Neural crest cell (in vitro differentiated cells): Measurements from ENCODE around the gene HK2. TPM values are rescaled to one million over a fixed set of nuclear protein-coding genes. Genes with fewer than 3 reads are reported as not detected.

Source experiments
- DNase-seq: peaks from one replicate; pipeline ENCODE4 v3.0.0; 2021; ENCODE audit warnings: low read depth, mixed read lengths, low spot score
- H3K27ac Mint-ChIP-seq: one replicate; pipeline ENCODE4 v1.8.0; 2021; ENCODE audit warnings: mild to moderate bottlenecking, mixed read lengths; ENCODE audit not compliant: unreplicated experiment
- H3K27me3 Mint-ChIP-seq: 2 replicates; pipeline ENCODE4 v1.8.0; 2021; ENCODE audit warnings: low read depth, mild to moderate bottlenecking, mixed read lengths
- H3K36me3 Mint-ChIP-seq: 2 replicates; pipeline ENCODE4 v1.8.0; 2021; ENCODE audit warnings: low read depth, mild to moderate bottlenecking, mixed read lengths
- H3K4me1 Mint-ChIP-seq: 2 replicates; pipeline ENCODE4 v1.8.0; 2021; ENCODE audit warnings: mixed read lengths
- H3K4me3 Mint-ChIP-seq: one replicate; pipeline ENCODE4 v1.8.0; 2021; ENCODE audit warnings: mild to moderate bottlenecking, mixed read lengths
- H3K9me3 Mint-ChIP-seq: 2 replicates; pipeline ENCODE4 v1.8.0; 2021; ENCODE audit warnings: mixed read lengths
- total RNA-seq: library from RNA; stranded (reverse); gene quantifications from 2 replicates; pipeline ENCODE4 v1.2.1, GENCODE V29; 2021
- TF ChIP-seq, protein P1 (sequence below): fragments of 200-600 bp; sonication (generic); conservative IDR thresholded peaks from 2 replicates; pipeline ENCODE4 v1.5.0; 2021; ENCODE audit warnings: antibody characterized with exemption, mild to moderate bottlenecking

The HK2 gene
- total RNA-seq, 1 donor from 2014 or later, result 40.1 TPM

DNA sequence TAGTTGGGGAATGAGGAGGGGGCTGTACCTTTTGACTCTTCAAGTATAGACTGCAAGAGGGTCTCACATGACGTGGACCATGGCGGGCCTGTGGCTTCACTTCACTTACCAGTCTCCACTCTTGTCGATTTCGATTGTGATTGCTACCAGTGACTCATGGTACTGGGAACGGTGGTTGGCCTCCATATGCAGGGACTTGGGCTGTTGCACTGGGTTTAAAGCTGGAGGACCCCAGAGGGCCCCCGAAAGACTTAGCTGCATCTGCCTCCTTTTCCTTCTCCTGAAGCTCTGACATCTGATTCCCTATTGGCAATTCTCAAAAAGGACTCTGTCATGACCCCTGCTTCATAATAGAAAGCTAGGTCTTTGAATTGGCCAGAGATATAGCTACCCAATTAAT lies 43.4 kb downstream of the HK2 start:
- no peak overlapping the region for H3K4me3 Mint-ChIP-seq
- TF ChIP-seq, protein P1, sequence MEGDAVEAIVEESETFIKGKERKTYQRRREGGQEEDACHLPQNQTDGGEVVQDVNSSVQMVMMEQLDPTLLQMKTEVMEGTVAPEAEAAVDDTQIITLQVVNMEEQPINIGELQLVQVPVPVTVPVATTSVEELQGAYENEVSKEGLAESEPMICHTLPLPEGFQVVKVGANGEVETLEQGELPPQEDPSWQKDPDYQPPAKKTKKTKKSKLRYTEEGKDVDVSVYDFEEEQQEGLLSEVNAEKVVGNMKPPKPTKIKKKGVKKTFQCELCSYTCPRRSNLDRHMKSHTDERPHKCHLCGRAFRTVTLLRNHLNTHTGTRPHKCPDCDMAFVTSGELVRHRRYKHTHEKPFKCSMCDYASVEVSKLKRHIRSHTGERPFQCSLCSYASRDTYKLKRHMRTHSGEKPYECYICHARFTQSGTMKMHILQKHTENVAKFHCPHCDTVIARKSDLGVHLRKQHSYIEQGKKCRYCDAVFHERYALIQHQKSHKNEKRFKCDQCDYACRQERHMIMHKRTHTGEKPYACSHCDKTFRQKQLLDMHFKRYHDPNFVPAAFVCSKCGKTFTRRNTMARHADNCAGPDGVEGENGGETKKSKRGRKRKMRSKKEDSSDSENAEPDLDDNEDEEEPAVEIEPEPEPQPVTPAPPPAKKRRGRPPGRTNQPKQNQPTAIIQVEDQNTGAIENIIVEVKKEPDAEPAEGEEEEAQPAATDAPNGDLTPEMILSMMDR, result no peak
- peaks cover 4% of the 10 kb centered on the region for H3K4me1 Mint-ChIP-seq
- no peak for DNase-seq
- H3K27me3 Mint-ChIP-seq, result no peaks in the 10 kb centered on the region
- H3K9me3 Mint-ChIP-seq, result no peaks in the 10 kb centered on the region
- no peak overlapping the region for H3K27ac Mint-ChIP-seq
- H3K36me3 Mint-ChIP-seq, result peaks cover 15% of the 10 kb centered on the region

DNA sequence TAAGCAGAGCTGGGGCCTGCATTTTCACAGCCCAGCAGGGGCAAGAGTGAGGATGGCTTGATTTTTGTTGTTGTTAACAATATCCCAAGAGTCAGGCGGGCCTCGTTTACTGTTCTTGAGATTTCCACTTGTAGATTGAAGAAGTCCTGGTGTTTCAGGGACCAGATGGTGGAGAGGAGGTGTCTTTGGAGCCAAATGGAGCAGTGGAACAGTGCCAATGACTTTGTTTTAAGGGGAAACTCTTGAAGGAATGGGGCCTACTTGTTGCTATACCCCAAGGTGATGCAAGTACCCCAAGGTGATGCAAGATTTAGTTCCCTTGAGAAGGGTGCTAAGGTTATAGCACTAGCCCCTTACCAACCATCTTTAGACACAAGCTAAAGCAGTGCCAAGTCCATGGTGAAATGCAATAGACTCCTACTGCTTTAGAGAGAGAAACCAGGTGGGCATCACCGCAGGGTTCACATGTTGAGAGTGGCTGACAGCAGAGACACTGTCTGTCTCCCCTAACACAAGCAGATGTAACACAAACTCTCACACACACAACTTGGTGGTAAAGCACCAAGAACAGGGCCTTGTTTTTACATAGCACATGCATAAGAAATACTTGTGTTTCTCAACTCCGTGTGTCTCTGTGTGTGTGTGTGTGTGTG lies 44.0 kb downstream of the HK2 start:
- TF ChIP-seq, protein P1, result no peak
- H3K36me3 Mint-ChIP-seq, result peaks cover 15% of the 10 kb centered on the region
- no peak for DNase-seq
- peaks cover 4% of the 10 kb centered on the region for H3K4me1 Mint-ChIP-seq
- no peak overlapping the region for H3K27ac Mint-ChIP-seq
- no peaks in the 10 kb centered on the region for H3K27me3 Mint-ChIP-seq
- no peak overlapping the region for H3K4me3 Mint-ChIP-seq
- H3K9me3 Mint-ChIP-seq, result no peaks in the 10 kb centered on the region

DNA sequence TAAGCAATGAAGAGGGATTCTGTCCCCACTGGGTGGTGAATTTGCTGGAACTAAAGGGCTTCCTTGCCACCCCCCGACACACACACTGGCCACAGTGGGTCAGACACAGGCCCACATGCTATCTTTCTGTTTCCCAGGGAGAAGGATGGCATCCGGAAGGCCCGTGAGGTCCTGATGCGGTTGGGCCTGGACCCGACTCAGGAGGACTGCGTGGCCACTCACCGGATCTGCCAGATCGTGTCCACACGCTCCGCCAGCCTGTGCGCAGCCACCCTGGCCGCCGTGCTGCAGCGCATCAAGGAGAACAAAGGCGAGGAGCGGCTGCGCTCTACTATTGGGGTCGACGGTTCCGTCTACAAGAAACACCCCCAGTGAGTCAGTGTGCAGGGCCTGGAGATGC lies 44.6 kb downstream of the HK2 start:
- H3K36me3 Mint-ChIP-seq, result peaks cover 15% of the 10 kb centered on the region

DNA sequence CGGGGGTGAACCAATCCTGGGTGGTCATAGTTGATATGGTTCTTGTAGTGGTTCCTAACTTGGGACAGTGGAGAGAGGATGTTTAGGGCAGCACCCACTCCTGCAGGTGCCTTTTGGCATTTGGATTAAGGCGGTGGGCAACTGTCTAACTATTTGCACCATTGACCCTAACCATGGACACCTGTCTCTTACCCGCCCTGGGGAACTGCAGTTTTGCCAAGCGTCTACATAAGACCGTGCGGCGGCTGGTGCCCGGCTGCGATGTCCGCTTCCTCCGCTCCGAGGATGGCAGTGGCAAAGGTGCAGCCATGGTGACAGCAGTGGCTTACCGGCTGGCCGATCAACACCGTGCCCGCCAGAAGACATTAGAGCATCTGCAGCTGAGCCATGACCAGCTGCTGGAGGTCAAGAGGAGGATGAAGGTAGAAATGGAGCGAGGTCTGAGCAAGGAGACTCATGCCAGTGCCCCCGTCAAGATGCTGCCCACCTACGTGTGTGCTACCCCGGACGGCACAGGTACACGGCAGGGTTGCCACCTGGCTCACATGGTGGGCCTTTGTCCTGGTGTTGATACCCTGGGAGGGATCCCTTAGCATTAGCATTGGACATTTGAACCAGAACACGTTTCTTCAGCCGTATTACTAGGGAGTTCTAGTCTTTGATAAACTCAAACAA lies 46.3 kb downstream of the HK2 start:
- no peaks in the 10 kb centered on the region for H3K9me3 Mint-ChIP-seq
- H3K36me3 Mint-ChIP-seq, result peaks cover 11% of the 10 kb centered on the region
- no peak for DNase-seq
- H3K27me3 Mint-ChIP-seq, result no peaks in the 10 kb centered on the region
- TF ChIP-seq, protein P1, result no peak
- H3K4me1 Mint-ChIP-seq, result peaks cover 4% of the 10 kb centered on the region
- H3K27ac Mint-ChIP-seq, result no peak overlapping the region
- no peak overlapping the region for H3K4me3 Mint-ChIP-seq

More for the DNA sequence above, 44.6 kb downstream of the HK2 start:
- no peak for DNase-seq
- H3K4me1 Mint-ChIP-seq, result peaks cover 4% of the 10 kb centered on the region
- no peaks in the 10 kb centered on the region for H3K9me3 Mint-ChIP-seq
- H3K27me3 Mint-ChIP-seq, result no peaks in the 10 kb centered on the region
- TF ChIP-seq, protein P1, result no peak
- no peak overlapping the region for H3K27ac Mint-ChIP-seq
- no peak overlapping the region for H3K4me3 Mint-ChIP-seq

DNA sequence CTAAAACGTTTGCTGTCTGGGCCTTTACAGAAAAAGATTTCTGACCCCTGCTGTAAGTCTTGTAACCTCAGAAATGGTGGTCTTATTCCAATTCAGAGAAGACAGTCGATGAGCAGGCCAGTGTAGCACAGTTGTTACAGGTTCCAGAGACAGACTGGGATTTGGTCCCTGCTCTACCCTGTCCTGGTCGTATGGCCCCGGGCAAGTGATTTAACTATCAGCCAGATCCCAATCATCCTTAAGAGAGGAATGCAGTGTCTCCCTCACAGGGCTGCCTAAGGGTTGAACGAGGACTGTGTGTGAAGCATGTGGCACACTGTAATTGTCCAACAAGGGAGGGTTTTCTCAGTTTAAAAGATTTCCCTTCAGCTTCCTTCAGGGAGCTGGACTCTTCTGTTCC lies 47.2 kb downstream of the HK2 start:
- peaks cover 12% of the 10 kb centered on the region for H3K36me3 Mint-ChIP-seq
- no peaks in the 10 kb centered on the region for H3K27me3 Mint-ChIP-seq
- H3K4me1 Mint-ChIP-seq, result peaks cover 2% of the 10 kb centered on the region
- H3K4me3 Mint-ChIP-seq, result no peak overlapping the region
- TF ChIP-seq, protein P1, result no peak
- H3K9me3 Mint-ChIP-seq, result no peaks in the 10 kb centered on the region
- no peak overlapping the region for H3K27ac Mint-ChIP-seq
- no peak for DNase-seq
